Stimulated activated CD8-positive, alpha-beta memory T cell treated with anti-CD3 and anti-CD28 coated beads, Interleukin-7, amount 100 ng/mL, for 4 hours (primary cell): ENCODE results near the gene GTF3C1.

ENCODE experiments used
- DNase-seq, 2 donors: peaks; one replicate each; pipeline ENCODE4 v3.0.0-alpha.2; 2020; ENCODE audit warnings: low read depth in 2 of 2

The GTF3C1 gene

DNA sequence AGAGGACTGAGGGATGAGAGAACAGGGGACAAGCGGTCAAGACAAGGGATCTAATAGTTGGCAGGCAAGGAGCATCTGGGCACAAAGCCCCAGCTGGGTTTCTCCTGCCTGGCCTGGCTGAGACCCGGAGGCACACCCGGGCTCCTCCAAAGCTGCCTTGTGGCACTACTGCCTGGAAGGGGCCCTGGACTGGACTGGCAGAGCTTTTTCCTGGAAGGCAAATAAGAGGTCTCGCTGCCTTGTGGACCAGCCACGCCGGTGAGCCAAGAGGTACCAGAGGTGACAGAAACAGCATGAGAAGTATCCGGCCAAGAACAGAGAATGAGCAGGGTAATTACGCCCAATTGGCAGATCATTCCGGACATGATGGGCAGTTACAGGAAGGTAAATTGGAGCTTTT is 64.6 kb downstream of the GTF3C1 start:
- no peak for DNase-seq

DNA sequence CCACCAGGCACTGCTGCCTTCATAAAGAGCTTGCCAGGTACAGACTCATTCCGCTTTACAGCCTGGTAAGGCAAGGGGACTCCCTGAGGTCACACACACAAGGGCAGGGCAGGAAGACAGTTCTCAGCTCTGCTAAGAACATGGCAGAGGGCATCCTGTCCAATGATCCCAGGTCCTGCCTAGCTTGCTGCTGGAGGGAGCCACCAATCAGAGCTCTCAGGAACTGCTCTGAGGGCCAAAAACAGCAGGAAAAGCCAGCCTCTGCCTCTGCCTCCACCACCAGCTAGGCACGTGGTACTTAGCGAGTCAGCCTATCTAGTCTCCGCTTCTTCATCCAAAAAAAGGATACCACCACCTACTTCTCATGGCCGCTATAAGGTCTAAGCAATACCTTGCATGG is 66.1 kb downstream of the GTF3C1 start:
- DNase-seq, result no peak

DNA sequence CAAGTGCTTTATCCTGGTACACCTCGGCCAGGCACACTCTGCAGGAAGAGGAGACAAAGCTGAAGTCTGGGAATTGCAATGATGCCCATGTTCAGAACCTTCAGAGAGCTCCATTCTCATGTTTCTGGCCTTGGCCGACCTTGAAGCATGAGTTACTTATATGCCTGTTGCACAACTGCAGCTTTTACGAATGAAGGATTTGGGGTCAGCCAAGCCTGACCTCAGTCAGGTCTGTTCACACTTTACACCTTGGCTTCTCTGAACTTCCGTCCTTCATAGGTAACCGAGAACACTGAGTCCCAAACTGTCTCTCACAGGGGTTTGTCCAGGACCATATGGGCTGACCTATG is 66.7 kb downstream of the GTF3C1 start:
- DNase-seq, result no peak

DNA sequence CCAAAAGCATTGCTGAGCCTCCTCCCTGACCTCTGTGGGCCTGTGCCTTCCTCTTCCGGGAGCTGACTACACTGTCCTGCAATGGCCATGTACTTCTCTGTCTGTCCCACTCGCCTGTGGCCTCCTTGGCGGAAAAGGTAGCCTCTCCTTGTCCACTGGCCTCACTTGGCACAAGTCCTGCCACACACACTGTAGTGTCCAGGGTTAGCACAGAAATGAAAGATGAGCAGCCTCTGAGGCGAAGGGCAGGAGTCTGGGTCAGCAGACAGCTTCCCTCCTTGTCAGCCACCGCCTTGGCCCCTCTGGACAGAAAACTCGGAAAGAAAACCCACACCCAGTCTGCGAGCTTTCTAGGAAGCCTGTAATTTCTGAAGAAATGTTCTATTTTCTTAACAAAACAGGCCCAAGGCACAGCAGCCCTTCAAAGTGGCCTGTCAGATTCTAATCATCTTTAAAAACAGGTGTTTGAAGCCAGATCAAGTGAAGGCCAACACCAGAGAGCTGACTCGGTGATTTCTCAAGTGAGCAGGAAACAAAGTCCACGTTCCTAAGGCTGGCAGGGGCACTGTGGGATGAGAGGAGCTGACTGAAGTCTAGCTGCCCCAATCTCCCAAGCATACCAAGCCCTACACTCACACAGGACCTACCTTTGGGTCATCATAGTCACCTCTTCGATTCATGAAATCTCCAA is 67.2 kb downstream of the GTF3C1 start:
- no peak for DNase-seq

DNA sequence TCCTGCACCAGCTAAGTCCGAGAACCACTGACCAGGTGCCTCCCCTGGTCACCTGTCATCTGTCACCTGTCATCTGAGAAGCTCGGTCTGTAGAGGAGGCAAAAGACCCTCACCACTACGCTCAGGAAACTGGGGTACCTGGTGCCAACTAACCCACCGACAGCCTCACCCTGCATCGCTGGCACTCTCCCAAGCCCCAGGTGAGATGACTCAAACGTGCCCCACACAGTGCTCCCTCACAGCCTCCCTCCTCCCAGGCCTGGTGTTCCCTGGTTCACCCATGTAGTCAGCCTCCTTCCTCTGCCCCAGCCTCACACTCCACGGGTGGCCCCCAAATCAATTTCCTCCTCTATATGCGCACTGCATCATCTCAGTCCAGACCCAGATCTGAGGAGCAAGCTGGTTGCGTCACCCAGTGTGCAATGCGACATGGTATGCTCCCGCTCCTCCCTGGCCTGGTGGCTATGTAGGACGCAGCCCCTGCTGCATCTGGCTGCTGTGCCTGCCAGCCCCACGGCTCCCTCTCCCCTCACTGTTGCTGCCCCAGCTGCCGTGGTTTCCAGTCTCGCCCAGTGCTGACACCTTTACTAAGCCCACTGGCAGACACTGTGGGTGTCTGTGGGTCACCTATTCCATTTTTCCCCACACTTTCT is 68.3 kb downstream of the GTF3C1 start:
- DNase-seq, result no peak

DNA sequence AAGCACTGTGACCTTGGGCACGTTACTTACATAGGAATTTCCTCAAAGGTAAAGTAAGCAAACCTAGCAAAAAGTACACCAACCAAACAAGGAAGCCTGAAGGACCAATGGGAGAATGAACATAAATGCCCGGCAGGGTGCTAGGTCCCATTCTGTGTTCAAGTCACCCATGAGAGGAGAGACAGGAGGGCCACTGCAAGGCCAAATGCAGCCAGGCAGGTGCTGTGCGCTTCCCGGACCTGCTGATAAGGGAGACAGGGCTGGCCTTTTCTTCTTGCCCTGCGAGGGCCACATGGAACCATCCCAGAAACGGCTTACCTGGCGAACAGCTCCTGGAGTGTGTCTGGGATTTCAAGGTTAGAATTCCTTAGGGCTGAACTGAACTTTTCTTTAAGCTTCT is 69.0 kb downstream of the GTF3C1 start:
- DNase-seq, result no peak

DNA sequence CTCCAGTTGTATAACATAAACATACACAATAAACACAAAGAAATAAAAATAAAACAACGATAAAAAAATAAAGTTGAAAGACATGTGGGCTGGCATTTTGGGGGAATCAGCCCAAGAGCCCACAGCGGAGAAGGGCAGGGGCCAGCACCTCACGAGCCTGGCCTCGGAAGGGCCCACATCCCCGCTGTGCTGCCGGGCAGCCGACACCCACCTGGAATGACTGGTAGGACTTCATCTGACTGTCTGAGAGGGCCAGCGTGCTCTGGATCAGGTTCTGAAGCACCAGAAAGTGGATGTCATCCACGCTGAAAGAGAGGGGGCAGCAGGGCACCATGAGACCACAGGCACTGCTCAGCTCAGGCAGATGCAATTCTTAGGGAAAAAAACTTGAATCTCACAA is 73.5 kb downstream of the GTF3C1 start:
- no peak for DNase-seq

DNA sequence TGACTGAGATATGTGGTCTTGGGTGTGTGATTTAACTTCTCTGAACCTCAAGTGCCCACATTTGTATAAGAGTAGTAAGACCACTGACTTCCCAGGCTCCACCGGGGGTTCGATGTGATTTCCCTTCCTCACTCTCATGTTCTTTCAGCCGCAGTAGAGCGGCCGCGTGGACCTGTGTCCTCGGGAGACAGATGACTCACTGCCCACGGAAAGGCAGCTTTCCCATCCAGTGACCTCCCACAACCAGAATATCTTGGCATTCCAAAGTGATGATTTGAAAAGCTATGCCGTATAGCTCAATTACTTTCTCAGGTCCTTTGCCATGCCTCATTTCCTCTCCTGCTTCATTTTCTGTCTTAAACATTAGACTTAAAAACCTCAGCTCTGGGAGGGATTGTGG is 74.2 kb downstream of the GTF3C1 start:
- DNase-seq, result no peak

DNA sequence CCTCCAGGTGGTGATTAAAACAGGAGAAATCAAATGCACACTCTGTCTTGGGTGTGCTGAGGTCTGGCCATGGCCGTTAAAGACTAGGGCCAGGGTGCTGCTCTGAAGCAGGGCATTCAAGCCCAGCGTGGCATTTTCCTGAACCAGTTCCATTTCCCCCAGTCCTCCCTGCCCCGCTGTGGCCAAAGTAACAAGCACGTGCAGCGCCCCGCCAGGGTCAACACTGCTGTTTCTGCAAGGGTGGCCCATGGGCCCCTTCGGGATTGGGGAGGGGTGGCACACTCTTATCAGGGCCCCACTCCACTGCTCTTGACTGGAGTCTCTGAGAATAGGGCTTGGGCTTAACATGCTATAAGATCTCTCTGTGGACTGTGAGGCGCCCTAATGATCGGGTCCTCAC is 74.8 kb downstream of the GTF3C1 start:
- no peak for DNase-seq

DNA sequence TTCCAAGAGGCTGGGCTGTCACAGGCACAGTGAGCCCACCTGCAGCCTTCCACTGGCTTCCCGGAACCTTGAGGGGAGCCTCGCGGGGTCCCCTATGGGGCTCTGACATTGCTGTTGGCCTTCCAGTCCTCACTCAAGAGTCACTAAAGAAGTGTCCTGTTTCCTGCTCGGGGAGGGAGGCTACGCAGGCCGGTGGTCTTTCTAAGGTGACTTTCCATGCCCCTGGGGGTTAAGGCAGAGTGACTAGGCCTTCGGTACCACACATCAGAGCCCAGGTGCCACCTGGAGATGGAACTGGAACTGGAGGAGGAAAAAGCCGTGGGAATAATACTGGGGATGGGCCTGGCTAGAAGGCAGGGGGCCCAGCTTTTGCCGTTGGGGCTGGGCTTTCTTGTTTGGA is 75.7 kb downstream of the GTF3C1 start:
- no peak for DNase-seq

DNA sequence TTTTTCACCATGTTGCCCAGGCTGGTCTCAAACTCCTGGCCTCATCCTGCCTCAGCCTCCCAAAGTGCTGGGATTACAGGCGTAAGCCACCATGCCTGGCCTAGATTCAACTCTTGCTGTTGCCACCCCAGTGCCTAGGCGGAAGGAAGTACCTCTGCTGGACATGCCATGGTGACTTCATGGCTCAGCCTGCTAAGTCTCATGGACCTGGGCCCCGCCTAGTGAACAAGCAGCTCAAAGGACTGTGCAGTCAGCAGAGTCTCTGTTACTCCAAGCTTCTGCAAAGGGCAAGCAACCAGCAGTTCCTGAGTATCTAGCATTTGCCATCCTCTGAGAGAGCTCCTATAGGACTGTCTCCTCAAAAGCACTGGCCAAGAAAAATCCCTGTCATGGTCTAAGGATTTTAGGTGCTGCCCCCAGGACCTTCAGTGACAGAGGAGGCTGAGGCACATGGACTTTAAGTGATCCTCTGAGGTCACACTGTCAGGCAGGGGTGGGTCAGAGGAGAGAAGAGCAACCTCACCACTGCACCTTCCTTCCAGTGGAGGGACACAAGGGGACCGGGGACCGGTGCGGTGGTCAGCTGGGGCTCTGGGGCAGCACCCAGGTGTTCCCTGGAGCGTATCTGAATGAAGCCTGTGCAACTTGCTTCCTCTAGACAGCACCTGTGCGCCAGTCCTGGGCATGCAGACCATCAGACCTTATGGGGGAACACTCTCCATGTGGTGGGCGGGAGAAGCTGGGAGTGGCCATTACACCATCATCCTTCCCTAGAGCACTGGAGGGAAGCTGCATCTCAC is 76.4 kb downstream of the GTF3C1 start:
- DNase-seq, result no peak

DNA sequence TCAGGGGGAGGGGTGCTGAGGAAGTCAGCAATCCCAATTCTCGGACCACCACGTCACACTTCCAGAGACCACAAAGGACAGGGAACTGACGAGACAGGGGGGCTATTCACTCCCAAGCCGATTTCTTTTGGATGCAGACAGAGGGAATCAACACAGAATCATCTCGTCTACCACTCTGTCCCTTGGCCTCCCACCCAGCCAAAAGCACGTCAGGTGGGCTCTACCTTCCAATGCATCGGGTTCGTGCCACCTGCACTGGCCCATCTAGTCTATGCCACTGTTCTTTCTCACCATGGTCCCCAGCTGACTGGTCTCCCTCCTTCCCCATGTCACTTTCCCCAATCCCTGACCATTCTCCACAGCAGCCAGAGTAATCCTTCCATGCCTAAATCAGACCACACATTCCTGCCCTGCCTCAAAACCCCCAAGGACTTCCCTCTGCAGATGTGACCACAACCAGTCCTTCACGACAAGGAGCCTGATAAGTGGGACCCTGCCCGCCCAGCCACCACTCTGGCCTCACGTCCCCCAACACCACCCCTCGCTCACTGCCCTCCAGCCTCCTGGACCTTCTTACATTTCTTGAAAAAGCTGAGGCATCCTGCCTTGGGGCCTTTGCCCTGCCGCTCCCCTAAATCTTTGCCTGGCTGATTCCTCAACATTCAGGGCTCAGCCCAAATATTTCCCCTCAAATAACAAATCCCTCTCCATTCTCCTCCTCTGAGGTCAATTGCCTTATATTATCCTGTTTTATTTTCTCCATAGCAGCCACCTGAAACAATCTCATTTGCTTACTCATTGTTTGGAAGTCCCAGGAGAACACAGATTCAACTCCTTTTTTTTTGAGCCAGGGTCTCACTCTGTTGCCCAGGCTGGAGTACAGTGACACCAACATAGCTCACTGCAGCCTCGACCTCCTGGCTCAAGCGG is 77.4 kb downstream of the GTF3C1 start:
- no peak for DNase-seq

DNA sequence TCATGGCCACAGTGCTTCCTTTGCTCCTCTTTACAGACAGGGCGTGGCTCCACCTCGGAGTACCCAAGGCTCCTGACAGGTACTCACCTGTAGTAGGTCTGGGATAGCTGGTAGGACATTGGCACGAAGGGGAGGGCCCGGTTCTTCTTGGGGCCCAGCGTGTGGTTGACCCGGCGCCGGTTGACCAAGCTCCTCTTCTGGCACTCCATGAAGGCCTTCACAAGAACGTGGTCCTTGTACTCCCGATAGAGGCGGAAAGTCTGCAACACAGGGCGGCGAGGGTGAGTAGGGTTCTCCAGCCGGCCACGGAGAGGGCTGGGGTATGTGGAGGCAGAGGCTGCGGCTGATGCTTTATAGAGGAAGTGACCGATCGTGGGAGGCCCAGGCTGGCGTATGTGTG is 78.1 kb downstream of the GTF3C1 start:
- DNase-seq, result no peak

DNA sequence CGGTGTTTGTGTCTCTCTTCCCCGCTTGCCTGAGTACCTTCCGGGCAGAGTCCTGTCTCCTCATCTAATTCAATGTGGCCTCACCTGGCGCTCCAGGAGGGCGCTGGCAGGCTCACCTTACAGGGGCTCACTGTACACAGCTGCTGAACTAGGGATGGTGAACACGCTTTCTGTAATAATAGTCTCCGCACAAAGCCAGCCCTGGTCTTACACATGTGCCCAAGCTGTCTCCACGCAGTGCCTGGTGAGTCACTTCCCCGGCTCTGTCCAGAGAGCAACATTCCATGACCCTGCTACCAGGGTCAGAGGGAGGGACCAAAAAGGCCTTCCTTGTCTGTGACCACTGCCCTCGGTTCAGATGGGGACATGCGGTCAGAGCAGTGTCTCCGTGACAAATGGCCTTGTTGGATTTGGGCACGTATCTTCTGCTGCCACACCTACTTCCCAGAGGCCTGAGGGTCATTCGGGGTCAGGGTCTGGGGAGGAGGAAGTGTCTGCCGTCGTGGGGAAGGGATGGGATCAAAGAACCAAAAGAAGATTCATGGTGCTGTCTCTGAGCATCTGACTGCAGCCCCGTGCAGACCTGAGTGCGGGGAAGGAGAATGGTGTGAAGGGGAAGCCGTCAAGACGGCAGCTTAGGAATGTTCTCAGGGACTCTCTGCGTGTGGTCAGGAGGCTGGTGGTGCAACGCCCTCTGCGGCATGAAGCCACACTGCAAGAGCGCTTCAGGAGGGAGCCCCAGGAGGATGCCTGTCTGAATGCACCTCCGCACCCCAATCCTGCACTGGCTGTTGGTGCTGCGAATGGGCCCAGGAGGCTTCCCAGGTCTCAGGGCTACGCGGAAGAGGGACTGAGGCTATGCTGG is 78.9 kb downstream of the GTF3C1 start:
- no peak for DNase-seq

DNA sequence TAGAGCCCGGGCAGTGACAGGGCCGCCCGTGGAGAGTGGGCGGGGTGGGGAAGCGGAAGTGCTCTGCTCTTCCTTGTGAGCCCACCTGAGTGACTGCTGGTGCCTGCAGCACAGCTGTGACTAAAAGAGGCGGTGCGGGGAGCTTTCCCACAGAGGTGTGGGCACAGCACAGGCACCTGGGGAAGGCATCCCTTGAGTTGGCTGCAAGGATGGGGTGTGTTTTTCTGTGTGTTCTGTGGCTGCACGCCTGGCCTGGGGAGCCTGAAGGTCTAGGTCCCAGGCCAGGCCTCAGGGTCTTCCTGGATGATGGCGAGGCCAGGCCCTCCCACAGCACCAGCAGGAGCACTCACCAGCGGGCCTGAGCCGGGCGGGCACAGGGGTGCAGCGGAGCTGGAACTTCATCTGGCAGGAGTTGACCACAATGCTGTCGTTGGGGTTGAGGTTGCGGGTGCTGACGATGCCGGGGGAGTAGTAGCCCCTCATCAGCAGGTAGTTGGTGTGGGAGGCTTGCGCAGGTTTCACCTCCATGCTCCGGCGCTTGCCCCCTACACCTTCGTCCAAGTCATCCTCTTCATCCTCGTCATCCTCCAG is 80.7 kb downstream of the GTF3C1 start:
- DNase-seq, result no peak

DNA sequence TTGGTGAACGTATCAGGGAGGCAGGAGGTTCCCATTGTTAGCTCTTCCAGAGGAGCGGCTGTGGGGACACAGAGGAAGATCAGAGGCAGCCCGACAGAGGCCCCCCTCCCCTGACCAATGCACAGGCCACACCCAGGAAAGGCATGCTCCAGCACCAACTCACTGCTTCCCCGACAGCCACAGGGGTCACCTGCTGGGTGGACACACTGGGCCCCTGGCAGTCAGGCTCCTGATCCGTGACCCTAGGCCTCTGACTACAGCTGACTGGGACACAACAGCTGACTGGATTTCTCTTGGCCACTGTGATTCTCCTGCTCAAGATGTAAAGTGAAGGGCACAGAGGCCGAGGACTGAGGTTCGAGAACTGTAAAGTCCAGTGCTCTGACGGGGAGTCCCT is 84.2 kb downstream of the GTF3C1 start:
- no peak for DNase-seq

DNA sequence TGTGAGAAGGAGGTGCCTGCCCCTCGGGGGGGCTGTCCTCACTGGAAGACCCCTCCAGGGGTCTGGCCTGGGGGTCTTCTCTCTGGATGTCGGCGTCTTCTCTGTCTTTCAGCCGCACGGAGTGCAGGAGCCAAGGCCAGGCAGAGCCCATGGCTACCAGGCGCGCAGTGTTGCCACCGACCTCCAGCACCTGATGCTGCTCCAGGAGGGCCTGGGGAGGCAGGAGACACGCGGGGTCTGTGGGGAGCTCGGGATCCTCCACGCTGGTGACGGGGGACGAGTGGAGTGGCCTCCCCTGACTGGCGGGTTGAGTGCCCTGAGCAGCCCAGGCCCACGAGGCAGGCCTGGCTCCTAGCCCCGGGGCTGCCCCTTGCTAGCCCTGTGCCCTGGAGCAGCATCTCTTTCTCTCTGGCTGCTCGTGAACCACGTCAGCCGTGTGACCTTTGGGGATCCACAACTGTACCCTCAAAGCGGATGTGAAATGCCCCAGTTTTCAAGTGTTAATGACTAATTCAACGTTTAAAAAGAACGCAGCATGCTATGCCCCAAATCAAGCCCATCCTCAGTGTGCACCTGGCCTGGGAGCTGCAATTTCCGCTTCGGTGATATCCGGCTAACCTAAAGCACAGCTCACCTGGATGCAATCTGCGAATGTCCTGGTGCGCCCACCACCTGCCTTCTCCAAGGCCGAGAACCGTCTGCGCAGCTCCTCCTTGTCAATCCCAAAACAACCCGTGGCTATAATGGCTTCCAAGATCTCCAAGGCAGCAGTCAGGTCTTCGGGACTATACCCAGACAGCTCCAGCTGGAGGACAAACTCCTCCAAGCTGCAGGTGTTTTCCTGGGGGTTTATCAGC is 84.9 kb downstream of the GTF3C1 start:
- DNase-seq, result peak in 1 of 2 donors; percentile 40

DNA sequence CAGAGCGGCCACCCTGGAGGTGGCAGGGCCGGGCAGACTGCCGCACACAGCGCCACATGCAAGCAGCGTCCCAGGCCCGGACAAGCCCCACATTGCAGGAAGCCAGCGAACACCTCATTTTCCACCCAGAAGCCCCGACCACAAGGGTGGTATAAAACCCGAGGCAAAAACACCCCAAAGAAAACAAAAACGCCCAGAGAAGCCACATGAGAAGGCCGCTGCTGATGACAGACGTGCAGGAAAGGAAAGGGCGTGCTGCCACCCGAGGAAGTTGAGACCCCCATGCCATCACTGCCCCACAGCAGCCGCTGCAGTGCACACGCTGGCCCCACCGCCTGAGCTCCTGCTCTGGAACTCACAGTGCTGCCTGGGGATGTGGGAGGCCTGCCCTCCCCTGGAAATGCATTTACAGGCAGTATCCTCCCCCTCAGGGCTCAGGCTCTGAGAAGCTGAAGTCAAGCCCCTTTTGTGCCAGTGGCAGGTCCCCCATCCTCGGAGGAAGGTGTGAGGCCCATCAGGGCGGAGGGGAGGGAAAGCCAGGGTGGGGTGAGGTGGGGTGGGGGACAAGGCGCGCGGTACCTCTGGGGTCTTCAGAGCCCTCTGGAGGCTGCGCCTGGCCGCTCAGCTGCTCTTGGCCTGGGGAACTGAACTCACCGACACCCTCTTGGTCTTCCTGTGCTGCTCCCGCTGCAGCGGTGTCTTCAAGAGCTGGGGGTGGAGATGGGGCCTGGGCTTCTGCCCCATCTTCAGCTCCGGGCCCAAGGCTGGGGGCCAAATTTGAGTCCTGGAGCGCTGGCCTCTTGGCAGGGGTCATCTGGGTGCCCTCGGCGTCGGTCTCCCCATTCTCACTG is 85.7 kb downstream of the GTF3C1 start:
- DNase-seq, result peak; percentile 61 to 66
